ENCODE data around the gene FBH1.

- no peak for TF ChIP-seq CTCF (IDR thresholded peaks at IDR 0.05; ENCODE audit: low read depth, low read length, missing input control)
- TF ChIP-seq REST (IDR thresholded peaks at IDR 0.05) = no peak
- no peak for TF ChIP-seq HNF4A (conservative IDR thresholded peaks at IDR 0.05)
Observed at GRCh38 chr10:5976512-5977470, 86.7 kb downstream of the FBH1 start.
